Thymus (tissue), 11 donors: ENCODE data around the gene PSTPIP1. TPM values are rescaled to one million over a fixed set of nuclear protein-coding genes. Genes with fewer than 3 reads are reported as not detected.

ENCODE experiments used
- DNase-seq, 9 donors: peaks; one replicate each; pipeline ENCODE4 v3.0.0-alpha.2; 2013; ENCODE audit warnings: low spot score in 9 of 9, low read depth in 6 of 9, missing footprints in 1 of 9
- H3K27ac ChIP-seq, 2 donors: one replicate each; pipeline ENCODE4 v1.5.1; 2013; ENCODE audit warnings: control low read depth in 1 of 2, low read depth in 1 of 2, low read length in 1 of 2, mild to moderate bottlenecking in 1 of 2, moderate library complexity in 1 of 2
- H3K27me3 ChIP-seq, 2 donors: one replicate each; pipeline ENCODE4 v1.5.1; 2013; ENCODE audit warnings: low read length in 1 of 2; ENCODE audit not compliant: control insufficient read depth in 2 of 2, insufficient read depth in 1 of 2
- H3K36me3 ChIP-seq, 2 donors: one replicate each; pipeline ENCODE4 v1.5.1; 2013; ENCODE audit warnings: low read length in 1 of 2, mild to moderate bottlenecking in 1 of 2, moderate library complexity in 1 of 2; ENCODE audit not compliant: control insufficient read depth in 2 of 2, insufficient read depth in 2 of 2
- H3K4me1 ChIP-seq, 2 donors: one replicate each; pipeline ENCODE4 v1.5.1; 2013; ENCODE audit warnings: low read length in 2 of 2; ENCODE audit not compliant: control insufficient read depth in 2 of 2, insufficient read depth in 2 of 2
- H3K4me3 ChIP-seq, 2 donors: one replicate each; pipeline ENCODE4 v1.5.1; 2013; ENCODE audit warnings: low read length in 2 of 2, control low read depth in 1 of 2, mild to moderate bottlenecking in 1 of 2
- H3K9me3 ChIP-seq, 2 donors: one replicate each; pipeline ENCODE4 v1.5.1; 2013; ENCODE audit warnings: low read length in 1 of 2, mild to moderate bottlenecking in 1 of 2; ENCODE audit not compliant: control insufficient read depth in 2 of 2, insufficient read depth in 1 of 2
- WGBS: extraction: QIAGEN DNeasy Blood & Tissue Kit; methylation state at CpG from one replicate; pipeline ENCODE4 v1.1.7; 2013; 5-methylcytosine and 5-hydroxymethylcytosine counted together
- polyA plus RNA-seq: library from polyadenylated mRNA; stranded (reverse); fragments of 200-250 nt; gene quantifications from one replicate; pipeline ENCODE4 v1.2.3, GENCODE V29; 2013
- total RNA-seq: library from RNA; stranded (reverse); fragments of 120-200 nt; gene quantifications from one replicate; pipeline ENCODE4 v1.2.4, GENCODE V29; 2013
- donor health status: healthy.

The PSTPIP1 gene
- total and polyA plus RNA-seq, 2 donors, result 16.0 to 54.8 TPM

- 80% methylated on average over 4 of the region's 4 CpGs for WGBS
- Histone ChIP-seq H3K9me3 (peaks cover 0 to 3% of the 10 kb centered on the region in 2 donors), H3K4me1 (peaks cover 0 to 13% of the 10 kb centered on the region in 2 donors), H3K4me3 (no peak overlapping the region), H3K27me3 (no peaks in the 10 kb centered on the region), H3K36me3 (no peaks in the 10 kb centered on the region), H3K27ac (peak overlapping the region; percentile 5 to 13)
- no peak for DNase-seq
These were observed 11.1 kb upstream of the PSTPIP1 start for GRCh38 chr15:76983590-76984375.

GRCh38 chr15:76986743-76987142 lies 8.2 kb upstream of the PSTPIP1 start:
- DNase-seq, result no peak
- Histone ChIP-seq H3K4me1 (peaks cover 0 to 17% of the 10 kb centered on the region in 2 donors), H3K27ac (no peak overlapping the region), H3K36me3 (no peaks in the 10 kb centered on the region), H3K9me3 (no peaks in the 10 kb centered on the region), H3K27me3 (no peaks in the 10 kb centered on the region), H3K4me3 (no peak overlapping the region)
- WGBS, result 91% methylated on average over 3 of the region's 3 CpGs

GRCh38 chr15:76987276-76987675 lies 7.7 kb upstream of the PSTPIP1 start:
- Histone ChIP-seq H3K4me1 (peaks cover 0 to 17% of the 10 kb centered on the region in 2 donors), H3K4me3 (no peak overlapping the region), H3K9me3 (no peaks in the 10 kb centered on the region), H3K27ac (no peak overlapping the region), H3K36me3 (no peaks in the 10 kb centered on the region), H3K27me3 (no peaks in the 10 kb centered on the region)
- DNase-seq, result no peak
- 94% methylated on average over 6 of the region's 6 CpGs for WGBS

GRCh38 chr15:76987896-76988860 lies 6.7 kb upstream of the PSTPIP1 start:
- WGBS, result 91% methylated on average over 11 of the region's 11 CpGs
- no peak for DNase-seq
- Histone ChIP-seq H3K4me1 (peaks cover 0 to 17% of the 10 kb centered on the region in 2 donors), H3K27ac (peak overlapping the region in 1 of 2 donors; percentile 32), H3K27me3 (no peaks in the 10 kb centered on the region), H3K36me3 (no peaks in the 10 kb centered on the region), H3K9me3 (no peaks in the 10 kb centered on the region), H3K4me3 (no peak overlapping the region)

GRCh38 chr15:76988867-76989780 lies 5.8 kb upstream of the PSTPIP1 start:
- Histone ChIP-seq H3K4me1 (peaks cover 0 to 21% of the 10 kb centered on the region in 2 donors), H3K9me3 (no peaks in the 10 kb centered on the region), H3K4me3 (no peak overlapping the region), H3K27me3 (no peaks in the 10 kb centered on the region), H3K27ac (peak overlapping the region in 1 of 2 donors; percentile 32), H3K36me3 (no peaks in the 10 kb centered on the region)
- DNase-seq, result no peak
- 94% methylated on average over 12 of the region's 12 CpGs for WGBS

GRCh38 chr15:76991048-76991447 lies 3.9 kb upstream of the PSTPIP1 start:
- H3K27ac ChIP-seq, result no peak overlapping the region
- H3K4me3 ChIP-seq, result no peak overlapping the region
- H3K9me3 ChIP-seq, result no peaks in the 10 kb centered on the region
- no peaks in the 10 kb centered on the region for H3K36me3 ChIP-seq
- peaks cover 12 to 40% of the 10 kb centered on the region in 2 donors for H3K4me1 ChIP-seq
- H3K27me3 ChIP-seq, result no peaks in the 10 kb centered on the region
- DNase-seq, result no peak
- WGBS, result 99% methylated on average over 7 of the region's 7 CpGs

- Histone ChIP-seq H3K36me3 (no peaks in the 10 kb centered on the region), H3K4me1 (peaks cover 18 to 47% of the 10 kb centered on the region in 2 donors), H3K9me3 (no peaks in the 10 kb centered on the region), H3K27me3 (no peaks in the 10 kb centered on the region), H3K27ac (no peak overlapping the region), H3K4me3 (no peak overlapping the region)
- no peak for DNase-seq
- 97% methylated on average over 9 of the region's 9 CpGs for WGBS
These were observed 2.9 kb upstream of the PSTPIP1 start for GRCh38 chr15:76991741-76992645.
